K562 (cell line): Measurements from ENCODE around the gene ABCC11. TPM values are rescaled to one million over a fixed set of nuclear protein-coding genes. Genes with fewer than 3 reads are reported as not detected.

ENCODE experiments used
- BRCA1 ChIP-seq, 2 experiments: fragments of 450-650 bp in 1 of 2; sonication (generic) in 1 of 2; formaldehyde crosslinking in 1 of 2; IDR thresholded peaks; 2 replicates each; pipeline versions ENCODE4 v1.5.0 to v1.6.1; 2017 to 2020; ENCODE audit warnings: mild to moderate bottlenecking in 1 of 2, missing genetic modification reagents in 1 of 2
- GABPB1 ChIP-seq: sonication (generic); formaldehyde crosslinking; IDR thresholded peaks from 2 replicates; pipeline ENCODE4 v1.8.0; 2022; ENCODE audit warnings: mild to moderate bottlenecking, missing genetic modification reagents
- POLR2A ChIP-seq: fragments of 450-650 bp; conservative IDR thresholded peaks from 2 replicates; pipeline ENCODE4 v1.6.1; 2016
- PPARD ChIP-seq: fragments of 250-450 bp; sonication (Bioruptor Pico); IDR thresholded peaks from 2 replicates; pipeline ENCODE4 v1.8.0; 2022; ENCODE audit warnings: inconsistent platforms, mild to moderate bottlenecking, moderate library complexity
- PTBP1 ChIP-seq: fragments of 200-400 bp; formaldehyde crosslinking; IDR thresholded peaks from 2 replicates; pipeline ENCODE4 v1.6.1; 2017; ENCODE audit warnings: low read depth, low read length
- polyA plus RNA-seq, 8 experiments: library from polyadenylated mRNA; depleted of rRNA in 4 of 8; stranded (reverse) in 5 of 8; unstranded in 3 of 8; fragments of >200 nt; fragmentation: Nextera tagmentation in 2 of 8; fragmentation: Illumina TruSeq in 1 of 8; extraction: Ambion mirVana in 2 of 8; extraction: Trizol in 1 of 8; gene quantifications; 2 replicates each; pipeline versions ENCODE4 v1.2.1 to v1.2.3, GENCODE V29; 2011 to 2014; ENCODE audit warnings: inconsistent platforms in 1 of 8, missing spikeins in 1 of 8
- total RNA-seq, 7 experiments: library from RNA; depleted of rRNA in 6 of 7; stranded (reverse); fragments of >200 nt in 6 of 7; fragmentation: Illumina TruSeq in 2 of 7; extraction: Trizol in 2 of 7; gene quantifications; 2 replicates each; pipeline versions ENCODE4 v1.2.1 to v1.2.3, GENCODE V29; 2011 to 2021; ENCODE audit warnings: low replicate concordance in 1 of 7
- TF ChIP-seq, protein P1 (sequence below): sonication (generic); formaldehyde crosslinking; IDR thresholded peaks from 2 replicates; pipeline ENCODE4 v1.8.0; 2022; ENCODE audit warnings: missing genetic modification reagents, mild to moderate bottlenecking, borderline replicate concordance
- TF ChIP-seq, protein P2 (sequence below), 3 experiments: fragments of 200-800 bp in 1 of 3; fragments of 250-450 bp in 1 of 3; fragments of 450-650 bp in 1 of 3; sonication (Bioruptor Pico) in 1 of 3; sonication (Bioruptor generic) in 1 of 3; formaldehyde crosslinking in 1 of 3; IDR thresholded peaks; 2 replicates each; pipeline versions ENCODE4 v1.6.1 to v1.8.0; 2016 to 2022; ENCODE audit warnings: mild to moderate bottlenecking in 2 of 3, missing genetic modification characterization in 2 of 3, missing compliant biosample characterization in 1 of 3, moderate library complexity in 1 of 3
- TF ChIP-seq, protein P3 (sequence below): sonication (generic); IDR thresholded peaks from 2 replicates; pipeline ENCODE4 v1.6.1; 2016
- TF ChIP-seq, protein P4 (sequence below): fragments of 200-400 bp; formaldehyde crosslinking; IDR thresholded peaks from 2 replicates; pipeline ENCODE4 v1.6.1; 2017; ENCODE audit warnings: mild to moderate bottlenecking, low read depth, low read length, moderate library complexity
- TF ChIP-seq, protein P5 (sequence below): fragments of 450-650 bp; IDR thresholded peaks from 2 replicates; pipeline ENCODE4 v1.6.1; 2016; ENCODE audit warnings: low read depth

The ABCC11 gene
- total and polyA plus RNA-seq, 9 of the 15 experiments (the other 6 are each of a cell fraction or from before 2014, with no cell fraction given), result 0.04 to 0.14 (median 0.04) TPM; not detected in 6

- TF ChIP-seq PTBP1 (no peak), POLR2A (no peak), PPARD (CRISPR knock-in tag) (no peak), GABPB1 (no peak), BRCA1 (IDR thresholded peaks at IDR 0.05) (no peak), BRCA1 (CRISPR knock-in tag; IDR thresholded peaks at IDR 0.05) (no peak)
- TF ChIP-seq, protein P1, sequence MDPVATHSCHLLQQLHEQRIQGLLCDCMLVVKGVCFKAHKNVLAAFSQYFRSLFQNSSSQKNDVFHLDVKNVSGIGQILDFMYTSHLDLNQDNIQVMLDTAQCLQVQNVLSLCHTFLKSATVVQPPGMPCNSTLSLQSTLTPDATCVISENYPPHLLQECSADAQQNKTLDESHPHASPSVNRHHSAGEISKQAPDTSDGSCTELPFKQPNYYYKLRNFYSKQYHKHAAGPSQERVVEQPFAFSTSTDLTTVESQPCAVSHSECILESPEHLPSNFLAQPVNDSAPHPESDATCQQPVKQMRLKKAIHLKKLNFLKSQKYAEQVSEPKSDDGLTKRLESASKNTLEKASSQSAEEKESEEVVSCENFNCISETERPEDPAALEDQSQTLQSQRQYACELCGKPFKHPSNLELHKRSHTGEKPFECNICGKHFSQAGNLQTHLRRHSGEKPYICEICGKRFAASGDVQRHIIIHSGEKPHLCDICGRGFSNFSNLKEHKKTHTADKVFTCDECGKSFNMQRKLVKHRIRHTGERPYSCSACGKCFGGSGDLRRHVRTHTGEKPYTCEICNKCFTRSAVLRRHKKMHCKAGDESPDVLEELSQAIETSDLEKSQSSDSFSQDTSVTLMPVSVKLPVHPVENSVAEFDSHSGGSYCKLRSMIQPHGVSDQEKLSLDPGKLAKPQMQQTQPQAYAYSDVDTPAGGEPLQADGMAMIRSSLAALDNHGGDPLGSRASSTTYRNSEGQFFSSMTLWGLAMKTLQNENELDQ (CRISPR knock-in tag), result no peak
- TF ChIP-seq, protein P2, sequence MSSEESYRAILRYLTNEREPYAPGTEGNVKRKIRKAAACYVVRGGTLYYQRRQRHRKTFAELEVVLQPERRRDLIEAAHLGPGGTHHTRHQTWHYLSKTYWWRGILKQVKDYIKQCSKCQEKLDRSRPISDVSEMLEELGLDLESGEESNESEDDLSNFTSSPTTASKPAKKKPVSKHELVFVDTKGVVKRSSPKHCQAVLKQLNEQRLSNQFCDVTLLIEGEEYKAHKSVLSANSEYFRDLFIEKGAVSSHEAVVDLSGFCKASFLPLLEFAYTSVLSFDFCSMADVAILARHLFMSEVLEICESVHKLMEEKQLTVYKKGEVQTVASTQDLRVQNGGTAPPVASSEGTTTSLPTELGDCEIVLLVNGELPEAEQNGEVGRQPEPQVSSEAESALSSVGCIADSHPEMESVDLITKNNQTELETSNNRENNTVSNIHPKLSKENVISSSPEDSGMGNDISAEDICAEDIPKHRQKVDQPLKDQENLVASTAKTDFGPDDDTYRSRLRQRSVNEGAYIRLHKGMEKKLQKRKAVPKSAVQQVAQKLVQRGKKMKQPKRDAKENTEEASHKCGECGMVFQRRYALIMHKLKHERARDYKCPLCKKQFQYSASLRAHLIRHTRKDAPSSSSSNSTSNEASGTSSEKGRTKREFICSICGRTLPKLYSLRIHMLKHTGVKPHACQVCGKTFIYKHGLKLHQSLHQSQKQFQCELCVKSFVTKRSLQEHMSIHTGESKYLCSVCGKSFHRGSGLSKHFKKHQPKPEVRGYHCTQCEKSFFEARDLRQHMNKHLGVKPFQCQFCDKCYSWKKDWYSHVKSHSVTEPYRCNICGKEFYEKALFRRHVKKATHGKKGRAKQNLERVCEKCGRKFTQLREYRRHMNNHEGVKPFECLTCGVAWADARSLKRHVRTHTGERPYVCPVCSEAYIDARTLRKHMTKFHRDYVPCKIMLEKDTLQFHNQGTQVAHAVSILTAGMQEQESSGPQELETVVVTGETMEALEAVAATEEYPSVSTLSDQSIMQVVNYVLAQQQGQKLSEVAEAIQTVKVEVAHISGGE (CRISPR knock-in tag; IDR thresholded peaks at IDR 0.05), result no peak
- TF ChIP-seq, protein P3, sequence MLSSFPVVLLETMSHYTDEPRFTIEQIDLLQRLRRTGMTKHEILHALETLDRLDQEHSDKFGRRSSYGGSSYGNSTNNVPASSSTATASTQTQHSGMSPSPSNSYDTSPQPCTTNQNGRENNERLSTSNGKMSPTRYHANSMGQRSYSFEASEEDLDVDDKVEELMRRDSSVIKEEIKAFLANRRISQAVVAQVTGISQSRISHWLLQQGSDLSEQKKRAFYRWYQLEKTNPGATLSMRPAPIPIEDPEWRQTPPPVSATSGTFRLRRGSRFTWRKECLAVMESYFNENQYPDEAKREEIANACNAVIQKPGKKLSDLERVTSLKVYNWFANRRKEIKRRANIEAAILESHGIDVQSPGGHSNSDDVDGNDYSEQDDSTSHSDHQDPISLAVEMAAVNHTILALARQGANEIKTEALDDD, result no peak
- TF ChIP-seq, protein P4, sequence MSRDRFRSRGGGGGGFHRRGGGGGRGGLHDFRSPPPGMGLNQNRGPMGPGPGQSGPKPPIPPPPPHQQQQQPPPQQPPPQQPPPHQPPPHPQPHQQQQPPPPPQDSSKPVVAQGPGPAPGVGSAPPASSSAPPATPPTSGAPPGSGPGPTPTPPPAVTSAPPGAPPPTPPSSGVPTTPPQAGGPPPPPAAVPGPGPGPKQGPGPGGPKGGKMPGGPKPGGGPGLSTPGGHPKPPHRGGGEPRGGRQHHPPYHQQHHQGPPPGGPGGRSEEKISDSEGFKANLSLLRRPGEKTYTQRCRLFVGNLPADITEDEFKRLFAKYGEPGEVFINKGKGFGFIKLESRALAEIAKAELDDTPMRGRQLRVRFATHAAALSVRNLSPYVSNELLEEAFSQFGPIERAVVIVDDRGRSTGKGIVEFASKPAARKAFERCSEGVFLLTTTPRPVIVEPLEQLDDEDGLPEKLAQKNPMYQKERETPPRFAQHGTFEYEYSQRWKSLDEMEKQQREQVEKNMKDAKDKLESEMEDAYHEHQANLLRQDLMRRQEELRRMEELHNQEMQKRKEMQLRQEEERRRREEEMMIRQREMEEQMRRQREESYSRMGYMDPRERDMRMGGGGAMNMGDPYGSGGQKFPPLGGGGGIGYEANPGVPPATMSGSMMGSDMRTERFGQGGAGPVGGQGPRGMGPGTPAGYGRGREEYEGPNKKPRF, result no peak
- TF ChIP-seq, protein P5, sequence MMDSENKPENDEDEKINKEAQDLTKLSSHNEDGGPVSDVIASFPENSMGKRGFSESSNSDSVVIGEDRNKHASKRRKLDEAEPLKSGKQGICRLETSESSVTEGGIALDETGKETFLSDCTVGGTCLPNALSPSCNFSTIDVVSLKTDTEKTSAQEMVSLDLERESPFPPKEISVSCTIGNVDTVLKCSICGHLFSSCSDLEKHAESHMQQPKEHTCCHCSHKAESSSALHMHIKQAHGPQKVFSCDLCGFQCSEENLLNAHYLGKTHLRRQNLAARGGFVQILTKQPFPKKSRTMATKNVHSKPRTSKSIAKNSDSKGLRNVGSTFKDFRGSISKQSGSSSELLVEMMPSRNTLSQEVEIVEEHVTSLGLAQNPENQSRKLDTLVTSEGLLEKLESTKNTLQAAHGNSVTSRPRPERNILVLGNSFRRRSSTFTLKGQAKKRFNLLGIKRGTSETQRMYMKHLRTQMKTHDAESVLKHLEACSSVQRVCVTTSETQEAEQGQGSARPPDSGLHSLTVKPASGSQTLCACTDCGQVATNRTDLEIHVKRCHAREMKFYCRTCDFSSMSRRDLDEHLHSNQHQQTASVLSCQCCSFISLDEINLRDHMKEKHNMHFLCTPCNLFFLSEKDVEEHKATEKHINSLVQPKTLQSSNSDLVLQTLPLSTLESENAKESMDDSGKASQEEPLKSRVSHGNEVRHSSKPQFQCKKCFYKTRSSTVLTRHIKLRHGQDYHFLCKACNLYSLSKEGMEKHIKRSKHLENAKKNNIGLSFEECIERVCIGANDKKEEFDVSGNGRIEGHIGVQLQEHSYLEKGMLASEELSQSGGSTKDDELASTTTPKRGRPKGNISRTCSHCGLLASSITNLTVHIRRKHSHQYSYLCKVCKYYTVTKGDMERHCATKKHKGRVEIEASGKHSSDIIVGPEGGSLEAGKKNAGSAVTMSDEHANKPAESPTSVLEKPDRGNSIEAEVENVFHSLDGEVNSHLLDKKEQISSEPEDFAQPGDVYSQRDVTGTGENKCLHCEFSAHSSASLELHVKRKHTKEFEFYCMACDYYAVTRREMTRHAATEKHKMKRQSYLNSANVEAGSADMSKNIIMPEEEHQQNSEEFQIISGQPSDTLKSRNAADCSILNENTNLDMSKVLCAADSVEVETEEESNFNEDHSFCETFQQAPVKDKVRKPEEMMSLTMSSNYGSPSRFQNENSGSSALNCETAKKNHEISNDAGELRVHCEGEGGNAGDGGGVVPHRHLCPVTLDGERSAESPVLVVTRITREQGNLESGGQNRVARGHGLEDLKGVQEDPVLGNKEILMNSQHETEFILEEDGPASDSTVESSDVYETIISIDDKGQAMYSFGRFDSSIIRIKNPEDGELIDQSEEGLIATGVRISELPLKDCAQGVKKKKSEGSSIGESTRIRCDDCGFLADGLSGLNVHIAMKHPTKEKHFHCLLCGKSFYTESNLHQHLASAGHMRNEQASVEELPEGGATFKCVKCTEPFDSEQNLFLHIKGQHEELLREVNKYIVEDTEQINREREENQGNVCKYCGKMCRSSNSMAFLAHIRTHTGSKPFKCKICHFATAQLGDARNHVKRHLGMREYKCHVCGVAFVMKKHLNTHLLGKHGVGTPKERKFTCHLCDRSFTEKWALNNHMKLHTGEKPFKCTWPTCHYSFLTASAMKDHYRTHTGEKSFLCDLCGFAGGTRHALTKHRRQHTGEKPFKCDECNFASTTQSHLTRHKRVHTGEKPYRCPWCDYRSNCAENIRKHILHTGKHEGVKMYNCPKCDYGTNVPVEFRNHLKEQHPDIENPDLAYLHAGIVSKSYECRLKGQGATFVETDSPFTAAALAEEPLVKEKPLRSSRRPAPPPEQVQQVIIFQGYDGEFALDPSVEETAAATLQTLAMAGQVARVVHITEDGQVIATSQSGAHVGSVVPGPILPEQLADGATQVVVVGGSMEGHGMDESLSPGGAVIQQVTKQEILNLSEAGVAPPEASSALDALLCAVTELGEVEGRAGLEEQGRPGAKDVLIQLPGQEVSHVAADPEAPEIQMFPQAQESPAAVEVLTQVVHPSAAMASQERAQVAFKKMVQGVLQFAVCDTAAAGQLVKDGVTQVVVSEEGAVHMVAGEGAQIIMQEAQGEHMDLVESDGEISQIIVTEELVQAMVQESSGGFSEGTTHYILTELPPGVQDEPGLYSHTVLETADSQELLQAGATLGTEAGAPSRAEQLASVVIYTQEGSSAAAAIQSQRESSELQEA, result no peak
- TF ChIP-seq, all 486 proteins: peak for 0
Observed at GRCh38 chr16:48129926-48130325, 117.4 kb downstream of the ABCC11 start (continued).
